Activated effector memory CD4-positive, alpha-beta T cell treated with anti-CD3 and anti-CD28 coated beads, Interleukin-2, amount 50 U/mL, for 16 hours (primary cell): Measurements from ENCODE around the gene FAM200B.

Experiments
- DNase-seq: peaks from one replicate; pipeline ENCODE4 v3.0.0-alpha.2; 2020

Gene FAM200B

DNA sequence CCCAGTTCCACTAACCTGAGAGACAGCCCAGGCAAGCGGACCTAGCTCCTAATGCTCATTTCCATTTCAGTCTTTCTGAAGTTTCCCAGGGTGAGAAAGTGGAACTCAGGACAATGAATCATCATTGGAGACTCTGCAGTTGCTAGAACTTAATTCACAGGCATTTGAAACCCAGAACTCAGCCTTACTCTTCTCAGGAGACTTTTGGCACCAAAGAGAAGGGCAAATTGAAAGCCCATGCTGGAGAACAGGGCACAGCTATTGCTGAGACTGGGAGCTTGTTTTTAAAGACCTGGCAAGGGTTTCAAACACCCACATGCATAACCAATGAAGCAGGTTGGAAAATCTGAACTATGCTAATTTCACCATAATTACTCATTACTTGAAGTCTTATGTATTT lies 57.2 kb downstream of the FAM200B start:
- no peak for DNase-seq
